ENCODE data around the gene OPTC. TPM values are rescaled to one million over a fixed set of nuclear protein-coding genes. Genes with fewer than 3 reads are reported as not detected.

The OPTC gene
- total RNA-seq, 2 donors from 2014 or later: not detected

GRCh38 chr1:203480084-203480483, 13.9 kb upstream of the OPTC start:
- H3K27ac ChIP-seq: peak overlapping the region in 2 of 4 donors; percentile 5 to 7

GRCh38 chr1:203480525-203481084, 13.3 kb upstream of the OPTC start:
- peak overlapping the region in 3 of 4 donors; percentile 5 to 31 (median 7) for H3K27ac ChIP-seq
- intact Hi-C loops (cut with DNase I): loop anchor here (5.0 kb wide), 1 partner anchor 133 kb away; no protein-coding TSS in a partner anchor
- H3K27me3 ChIP-seq: no peaks in the 10 kb centered on the region
- no peak for TF ChIP-seq POLR2A (IDR thresholded peaks at IDR 0.05)
- no peak for TF ChIP-seq CTCF (IDR thresholded peaks at IDR 0.05)
- no peaks in the 10 kb centered on the region for H3K36me3 ChIP-seq (replicated peaks in 1 of 2; ENCODE audit: insufficient read depth in 1 of 2, low read depth in 2 of 2)
- peak; percentile 15 to 69 (median 54) for DNase-seq
- WGBS, 2 donors: 26 to 33% methylated on average over 4 to 6 of the region's 6 CpGs
- peak; percentile 62 for ATAC-seq
- H3K9me3 ChIP-seq: no peaks in the 10 kb centered on the region
- no peak overlapping the region for H3K4me3 ChIP-seq
- no peaks in the 10 kb centered on the region for H3K4me1 ChIP-seq

More at GRCh38 chr1:203480084-203480483, 13.9 kb upstream of the OPTC start:
- WGBS, 2 donors: 48 to 53% methylated on average over 2 of the region's 2 CpGs
- H3K4me1 ChIP-seq: peaks cover 3% of the 10 kb centered on the region
- DNase-seq: no peak
- no peaks in the 10 kb centered on the region for H3K9me3 ChIP-seq
- ATAC-seq: no peak
- no peaks in the 10 kb centered on the region for H3K27me3 ChIP-seq
- intact Hi-C loops (cut with DNase I): loop anchor here (5.0 kb wide), 1 partner anchor 133 kb away; no protein-coding TSS in a partner anchor
- no peaks in the 10 kb centered on the region for H3K36me3 ChIP-seq (replicated peaks in 1 of 2; ENCODE audit: insufficient read depth in 1 of 2, low read depth in 2 of 2)
- TF ChIP-seq CTCF (IDR thresholded peaks at IDR 0.05): no peak
- TF ChIP-seq POLR2A (IDR thresholded peaks at IDR 0.05): no peak
- no peak overlapping the region for H3K4me3 ChIP-seq

- no peak overlapping the region for H3K4me3 ChIP-seq
- peak overlapping the region in 1 of 4 donors; percentile 31 for H3K27ac ChIP-seq
- ATAC-seq: no peak
- no peaks in the 10 kb centered on the region for H3K4me1 ChIP-seq
- no peak for DNase-seq
- no peaks in the 10 kb centered on the region for H3K9me3 ChIP-seq
- WGBS, 2 donors: 55 to 60% methylated on average over 1 of the region's 1 CpG
- no peak for TF ChIP-seq CTCF (IDR thresholded peaks at IDR 0.05)
- no peak for TF ChIP-seq POLR2A (IDR thresholded peaks at IDR 0.05)
- no peaks in the 10 kb centered on the region for H3K36me3 ChIP-seq (replicated peaks in 1 of 2; ENCODE audit: insufficient read depth in 1 of 2, low read depth in 2 of 2)
- intact Hi-C loops (cut with DNase I): loop anchor here (5.0 kb wide), 1 partner anchor 134 kb away; no protein-coding TSS in a partner anchor
- H3K27me3 ChIP-seq: no peaks in the 10 kb centered on the region
These were observed 12.8 kb upstream of the OPTC start for GRCh38 chr1:203481196-203481595.

GRCh38 chr1:203486618-203487370, 7.2 kb upstream of the OPTC start:
- no peaks in the 10 kb centered on the region for H3K9me3 ChIP-seq
- peaks cover 11% of the 10 kb centered on the region for H3K4me1 ChIP-seq
- 86 to 87% methylated on average over 26 to 28 of the region's 28 CpGs for WGBS, 2 donors
- intact Hi-C loops (cut with DNase I): no loop called here
- no peaks in the 10 kb centered on the region for H3K36me3 ChIP-seq (replicated peaks in 1 of 2; ENCODE audit: insufficient read depth in 1 of 2, low read depth in 2 of 2)
- TF ChIP-seq CTCF (IDR thresholded peaks at IDR 0.05) (no peak), POLR2A (IDR thresholded peaks at IDR 0.05) (no peak)
- DNase-seq: no peak
- ATAC-seq: peak; percentile 15
- H3K4me3 ChIP-seq: no peak overlapping the region
- H3K27ac ChIP-seq: peak overlapping the region in 3 of 4 donors; percentile 39 to 50 (median 40)
- no peaks in the 10 kb centered on the region for H3K27me3 ChIP-seq
